A673 (cell line): Measurements from ENCODE around the gene BARHL2.

Experiments
- CTCF ChIP-seq: fragments of 300-800, 200-600 bp; sonication (generic); conservative IDR thresholded peaks from 2 replicates; pipeline ENCODE4 v1.5.1; 2017; ENCODE audit warnings: low read depth, mild to moderate bottlenecking, antibody characterized with exemption, low read length, moderate library complexity, mixed read lengths
- EZH2 ChIP-seq: fragments of 200-600 bp; sonication (generic); IDR thresholded peaks from 2 replicates; pipeline ENCODE4 v1.6.1; 2017; ENCODE audit warnings: borderline replicate concordance, low read depth, mild to moderate bottlenecking, mixed read lengths, antibody characterized with exemption, low read length; ENCODE audit not compliant: poor library complexity, severe bottlenecking

GRCh38 chr1:90722874-90723589 is 5.9 kb upstream of the BARHL2 start:
- no peak for TF ChIP-seq CTCF
- no peak for TF ChIP-seq EZH2
